ENCODE data around the gene AGO3. TPM values are rescaled to one million over a fixed set of nuclear protein-coding genes. Genes with fewer than 3 reads are reported as not detected.

The AGO3 gene
- total and polyA plus RNA-seq, 2 experiments from 2014 or later: 19.2 to 27.3 TPM

DNA sequence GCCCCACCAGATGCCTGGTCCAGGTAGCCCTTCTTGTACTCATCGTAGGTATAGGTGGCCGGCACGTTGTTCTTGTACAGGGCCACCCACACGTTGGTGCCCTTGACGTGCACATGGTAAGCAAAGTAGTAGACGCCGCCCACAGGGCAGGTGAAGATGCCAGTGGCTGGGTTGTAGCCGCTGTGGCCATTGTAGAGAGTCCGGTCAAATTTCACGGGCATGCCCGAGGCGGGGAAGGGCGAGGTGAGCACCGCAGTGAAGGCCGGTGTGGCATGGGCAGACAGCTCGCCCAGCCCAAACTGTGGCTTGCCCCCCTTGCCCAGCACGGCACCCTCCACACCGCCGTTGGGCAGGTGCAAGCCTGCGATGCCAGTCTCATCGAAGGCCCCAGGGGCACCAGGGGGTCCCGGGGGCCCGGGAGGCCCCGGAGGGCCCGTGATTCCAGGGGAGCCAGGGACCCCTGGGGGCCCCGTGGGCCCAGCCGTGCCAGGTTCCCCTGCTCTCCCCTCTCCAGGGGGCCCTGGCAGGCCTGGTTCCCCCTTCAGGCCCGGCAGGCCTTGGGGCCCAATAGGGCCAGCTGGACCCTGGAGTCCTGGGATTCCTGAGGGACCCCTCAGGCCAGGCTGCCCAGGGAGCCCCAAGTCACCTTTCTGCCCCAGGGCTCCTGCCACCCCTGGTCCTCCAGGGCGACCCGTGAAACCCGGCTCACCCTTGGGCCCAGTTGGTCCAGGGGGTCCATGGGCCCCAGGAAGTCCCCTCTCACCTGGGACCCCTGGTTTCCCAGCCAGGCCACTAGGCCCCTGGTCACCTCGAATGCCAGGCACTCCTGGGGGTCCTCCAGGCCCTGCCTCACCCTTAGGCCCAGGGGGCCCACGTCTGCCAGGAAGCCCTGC is 167.0 kb downstream of the AGO3 start:
- TF ChIP-seq CREB1 (CRISPR knock-in tag; IDR thresholded peaks at IDR 0.05; ENCODE audit: low read depth): no peak
- TF ChIP-seq, protein P1, sequence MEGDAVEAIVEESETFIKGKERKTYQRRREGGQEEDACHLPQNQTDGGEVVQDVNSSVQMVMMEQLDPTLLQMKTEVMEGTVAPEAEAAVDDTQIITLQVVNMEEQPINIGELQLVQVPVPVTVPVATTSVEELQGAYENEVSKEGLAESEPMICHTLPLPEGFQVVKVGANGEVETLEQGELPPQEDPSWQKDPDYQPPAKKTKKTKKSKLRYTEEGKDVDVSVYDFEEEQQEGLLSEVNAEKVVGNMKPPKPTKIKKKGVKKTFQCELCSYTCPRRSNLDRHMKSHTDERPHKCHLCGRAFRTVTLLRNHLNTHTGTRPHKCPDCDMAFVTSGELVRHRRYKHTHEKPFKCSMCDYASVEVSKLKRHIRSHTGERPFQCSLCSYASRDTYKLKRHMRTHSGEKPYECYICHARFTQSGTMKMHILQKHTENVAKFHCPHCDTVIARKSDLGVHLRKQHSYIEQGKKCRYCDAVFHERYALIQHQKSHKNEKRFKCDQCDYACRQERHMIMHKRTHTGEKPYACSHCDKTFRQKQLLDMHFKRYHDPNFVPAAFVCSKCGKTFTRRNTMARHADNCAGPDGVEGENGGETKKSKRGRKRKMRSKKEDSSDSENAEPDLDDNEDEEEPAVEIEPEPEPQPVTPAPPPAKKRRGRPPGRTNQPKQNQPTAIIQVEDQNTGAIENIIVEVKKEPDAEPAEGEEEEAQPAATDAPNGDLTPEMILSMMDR (conservative IDR thresholded peaks at IDR 0.05; ENCODE audit: low read depth in 2 of 2): no peak
- TF ChIP-seq EZH2phosphoT487 (IDR thresholded peaks at IDR 0.05; ENCODE audit: unreplicated experiment): no peak
- TF ChIP-seq, protein P2, sequence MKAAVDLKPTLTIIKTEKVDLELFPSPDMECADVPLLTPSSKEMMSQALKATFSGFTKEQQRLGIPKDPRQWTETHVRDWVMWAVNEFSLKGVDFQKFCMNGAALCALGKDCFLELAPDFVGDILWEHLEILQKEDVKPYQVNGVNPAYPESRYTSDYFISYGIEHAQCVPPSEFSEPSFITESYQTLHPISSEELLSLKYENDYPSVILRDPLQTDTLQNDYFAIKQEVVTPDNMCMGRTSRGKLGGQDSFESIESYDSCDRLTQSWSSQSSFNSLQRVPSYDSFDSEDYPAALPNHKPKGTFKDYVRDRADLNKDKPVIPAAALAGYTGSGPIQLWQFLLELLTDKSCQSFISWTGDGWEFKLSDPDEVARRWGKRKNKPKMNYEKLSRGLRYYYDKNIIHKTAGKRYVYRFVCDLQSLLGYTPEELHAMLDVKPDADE (IDR thresholded peaks at IDR 0.05): no peak
- no peak for TF ChIP-seq STAT1 (IDR thresholded peaks at IDR 0.05; ENCODE audit: unreplicated experiment)
- no peak for TF ChIP-seq ZNF114 (CRISPR knock-in tag; IDR thresholded peaks at IDR 0.05)
- TF ChIP-seq NANOG (IDR thresholded peaks at IDR 0.05; ENCODE audit: borderline replicate concordance): no peak
- TF ChIP-seq EZH2 (IDR thresholded peaks at IDR 0.05; ENCODE audit: low read depth, unreplicated experiment): no peak
- TF ChIP-seq, protein P3, sequence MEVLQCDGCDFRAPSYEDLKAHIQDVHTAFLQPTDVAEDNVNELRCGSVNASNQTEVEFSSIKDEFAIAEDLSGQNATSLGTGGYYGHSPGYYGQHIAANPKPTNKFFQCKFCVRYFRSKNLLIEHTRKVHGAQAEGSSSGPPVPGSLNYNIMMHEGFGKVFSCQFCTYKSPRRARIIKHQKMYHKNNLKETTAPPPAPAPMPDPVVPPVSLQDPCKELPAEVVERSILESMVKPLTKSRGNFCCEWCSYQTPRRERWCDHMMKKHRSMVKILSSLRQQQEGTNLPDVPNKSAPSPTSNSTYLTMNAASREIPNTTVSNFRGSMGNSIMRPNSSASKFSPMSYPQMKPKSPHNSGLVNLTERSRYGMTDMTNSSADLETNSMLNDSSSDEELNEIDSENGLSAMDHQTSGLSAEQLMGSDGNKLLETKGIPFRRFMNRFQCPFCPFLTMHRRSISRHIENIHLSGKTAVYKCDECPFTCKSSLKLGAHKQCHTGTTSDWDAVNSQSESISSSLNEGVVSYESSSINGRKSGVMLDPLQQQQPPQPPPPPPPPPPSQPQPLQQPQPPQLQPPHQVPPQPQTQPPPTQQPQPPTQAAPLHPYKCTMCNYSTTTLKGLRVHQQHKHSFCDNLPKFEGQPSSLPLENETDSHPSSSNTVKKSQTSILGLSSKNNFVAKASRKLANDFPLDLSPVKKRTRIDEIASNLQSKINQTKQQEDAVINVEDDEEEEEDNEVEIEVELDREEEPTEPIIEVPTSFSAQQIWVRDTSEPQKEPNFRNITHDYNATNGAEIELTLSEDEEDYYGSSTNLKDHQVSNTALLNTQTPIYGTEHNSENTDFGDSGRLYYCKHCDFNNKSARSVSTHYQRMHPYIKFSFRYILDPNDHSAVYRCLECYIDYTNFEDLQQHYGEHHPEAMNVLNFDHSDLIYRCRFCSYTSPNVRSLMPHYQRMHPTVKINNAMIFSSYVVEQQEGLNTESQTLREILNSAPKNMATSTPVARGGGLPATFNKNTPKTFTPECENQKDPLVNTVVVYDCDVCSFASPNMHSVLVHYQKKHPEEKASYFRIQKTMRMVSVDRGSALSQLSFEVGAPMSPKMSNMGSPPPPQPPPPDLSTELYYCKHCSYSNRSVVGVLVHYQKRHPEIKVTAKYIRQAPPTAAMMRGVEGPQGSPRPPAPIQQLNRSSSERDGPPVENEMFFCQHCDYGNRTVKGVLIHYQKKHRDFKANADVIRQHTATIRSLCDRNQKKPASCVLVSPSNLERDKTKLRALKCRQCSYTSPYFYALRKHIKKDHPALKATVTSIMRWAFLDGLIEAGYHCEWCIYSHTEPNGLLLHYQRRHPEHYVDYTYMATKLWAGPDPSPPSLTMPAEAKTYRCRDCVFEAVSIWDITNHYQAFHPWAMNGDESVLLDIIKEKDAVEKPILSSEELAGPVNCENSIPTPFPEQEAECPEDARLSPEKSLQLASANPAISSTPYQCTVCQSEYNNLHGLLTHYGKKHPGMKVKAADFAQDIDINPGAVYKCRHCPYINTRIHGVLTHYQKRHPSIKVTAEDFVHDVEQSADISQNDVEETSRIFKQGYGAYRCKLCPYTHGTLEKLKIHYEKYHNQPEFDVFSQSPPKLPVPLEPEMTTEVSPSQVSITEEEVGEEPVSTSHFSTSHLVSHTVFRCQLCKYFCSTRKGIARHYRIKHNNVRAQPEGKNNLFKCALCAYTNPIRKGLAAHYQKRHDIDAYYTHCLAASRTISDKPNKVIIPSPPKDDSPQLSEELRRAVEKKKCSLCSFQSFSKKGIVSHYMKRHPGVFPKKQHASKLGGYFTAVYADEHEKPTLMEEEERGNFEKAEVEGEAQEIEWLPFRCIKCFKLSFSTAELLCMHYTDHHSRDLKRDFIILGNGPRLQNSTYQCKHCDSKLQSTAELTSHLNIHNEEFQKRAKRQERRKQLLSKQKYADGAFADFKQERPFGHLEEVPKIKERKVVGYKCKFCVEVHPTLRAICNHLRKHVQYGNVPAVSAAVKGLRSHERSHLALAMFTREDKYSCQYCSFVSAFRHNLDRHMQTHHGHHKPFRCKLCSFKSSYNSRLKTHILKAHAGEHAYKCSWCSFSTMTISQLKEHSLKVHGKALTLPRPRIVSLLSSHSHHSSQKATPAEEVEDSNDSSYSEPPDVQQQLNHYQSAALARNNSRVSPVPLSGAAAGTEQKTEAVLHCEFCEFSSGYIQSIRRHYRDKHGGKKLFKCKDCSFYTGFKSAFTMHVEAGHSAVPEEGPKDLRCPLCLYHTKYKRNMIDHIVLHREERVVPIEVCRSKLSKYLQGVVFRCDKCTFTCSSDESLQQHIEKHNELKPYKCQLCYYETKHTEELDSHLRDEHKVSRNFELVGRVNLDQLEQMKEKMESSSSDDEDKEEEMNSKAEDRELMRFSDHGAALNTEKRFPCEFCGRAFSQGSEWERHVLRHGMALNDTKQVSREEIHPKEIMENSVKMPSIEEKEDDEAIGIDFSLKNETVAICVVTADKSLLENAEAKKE (CRISPR knock-in tag; IDR thresholded peaks at IDR 0.05): no peak

More for the DNA sequence above, 167.0 kb downstream of the AGO3 start:
- no peak overlapping the region; the same call in 2 of the 3 replicates for H3K4me3 Mint-ChIP-seq
- H3K79me2 ChIP-seq (replicated peaks; ENCODE audit: insufficient read depth): no peaks in the 10 kb centered on the region
- DNase-seq (ENCODE audit: low spot score) (no peak), ATAC-seq (no peak)
- peaks cover 6% of the 10 kb centered on the region for H3K4me1 ChIP-seq (ENCODE audit: insufficient read depth)
- peak overlapping the region; percentile 84; the same call in 1 of the 2 replicates for H2AFZ ChIP-seq
- peaks cover 17% of the 10 kb centered on the region for H3K36me3 Mint-ChIP-seq (ENCODE audit: low read depth)
- H3K27ac ChIP-seq (ENCODE audit: low read depth): no peak overlapping the region
- no peak overlapping the region for H3K4me2 ChIP-seq
- no peaks in the 10 kb centered on the region for H4K20me1 ChIP-seq (replicated peaks; ENCODE audit: insufficient read depth)
- peaks cover 7% of the 10 kb centered on the region; the same call in 1 of the 2 replicates for H3K36me3 ChIP-seq (ENCODE audit: insufficient read depth)
- no peak overlapping the region for H3K4me3 ChIP-seq
- H3K9me2 ChIP-seq (ENCODE audit: insufficient read depth): no peaks in the 10 kb centered on the region
- peaks cover 17% of the 10 kb centered on the region for H3K4me1 Mint-ChIP-seq
- H3K27me3 ChIP-seq (ENCODE audit: insufficient read depth): no peaks in the 10 kb centered on the region
- peaks cover 3% of the 10 kb centered on the region for H3K27me3 Mint-ChIP-seq (ENCODE audit: insufficient read depth, low read depth, poor library complexity)
- no peaks in the 10 kb centered on the region; the same call in 2 of the 3 replicates for H3K9me3 Mint-ChIP-seq
- H3K27ac Mint-ChIP-seq: peak overlapping the region; percentile 81
- H3F3A ChIP-seq (replicated peaks; ENCODE audit: low read depth): 0 out of 2 replicates have a peak, but pooled peaks cover 16% of the 10 kb centered on the region
